GM23338 (cell line): ENCODE measurements around the gene TAL2. TPM values are rescaled to one million over a fixed set of nuclear protein-coding genes. Genes with fewer than 3 reads are reported as not detected.

ENCODE experiments used
- ATAC-seq: fragments of 200-7000 bp; cut with Tn5 transposase; 3 replicates; pipeline ENCODE4 v1.9.1; 2020
- DNase-seq: peaks from one replicate; pipeline ENCODE4 v3.0.0-alpha.2; 2015; ENCODE audit warnings: low spot score
- H2AFZ ChIP-seq: fragments of 200-600 bp; sonication (generic); 2 replicates; pipeline ENCODE4 v1.8.0; 2016; ENCODE audit warnings: antibody characterized with exemption, mild to moderate bottlenecking, moderate library complexity
- H3F3A ChIP-seq: fragments of 200-600 bp; sonication (generic); replicated peaks from 2 replicates; pipeline ENCODE4 v1.8.0; 2017; ENCODE audit warnings: antibody characterized with exemption, mixed run types, low read depth
- H3K27ac ChIP-seq: fragments of 200-600 bp; sonication (generic); 2 replicates; pipeline ENCODE4 v1.6.1; 2016; ENCODE audit warnings: low read depth
- H3K27me3 ChIP-seq: fragments of 200-600 bp; sonication (generic); 2 replicates; pipeline ENCODE4 v1.8.0; 2016; ENCODE audit warnings: mild to moderate bottlenecking, mixed run types, moderate library complexity; ENCODE audit not compliant: insufficient read depth
- H3K36me3 ChIP-seq: fragments of 200-600 bp; sonication (generic); 2 replicates; pipeline ENCODE4 v1.8.0; 2016; ENCODE audit warnings: mild to moderate bottlenecking; ENCODE audit not compliant: insufficient read depth
- H3K4me1 ChIP-seq: fragments of 200-600 bp; sonication (generic); 2 replicates; pipeline ENCODE4 v1.8.0; 2016; ENCODE audit warnings: mild to moderate bottlenecking, moderate library complexity; ENCODE audit not compliant: insufficient read depth
- H3K4me2 ChIP-seq: fragments of 200-600 bp; sonication (generic); 2 replicates; pipeline ENCODE4 v1.7.1; 2017; ENCODE audit warnings: mixed run types
- H3K4me3 ChIP-seq: fragments of 200-600 bp; sonication (generic); 2 replicates; pipeline ENCODE4 v1.6.1; 2016; ENCODE audit warnings: mixed run types
- H3K79me2 ChIP-seq: fragments of 200-600 bp; sonication (generic); replicated peaks from 2 replicates; pipeline ENCODE4 v1.8.0; 2017; ENCODE audit warnings: mild to moderate bottlenecking; ENCODE audit not compliant: insufficient read depth
- H3K9me2 ChIP-seq: fragments of 200-600 bp; sonication (generic); 2 replicates; pipeline ENCODE4 v1.8.0; 2017; ENCODE audit not compliant: insufficient read depth
- H4K20me1 ChIP-seq: fragments of 200-600 bp; sonication (generic); replicated peaks from 2 replicates; pipeline ENCODE4 v1.8.0; 2017; ENCODE audit warnings: mild to moderate bottlenecking; ENCODE audit not compliant: insufficient read depth
- H3K27ac Mint-ChIP-seq: 2 replicates; pipeline ENCODE4 v1.8.0; 2020; ENCODE audit warnings: inconsistent platforms, mild to moderate bottlenecking, moderate library complexity, mixed read lengths
- H3K27me3 Mint-ChIP-seq: 3 replicates; pipeline ENCODE4 v1.8.0; 2022; ENCODE audit warnings: low read depth, mild to moderate bottlenecking, moderate library complexity, mixed read lengths, inconsistent platforms; ENCODE audit not compliant: insufficient read depth, poor library complexity
- H3K36me3 Mint-ChIP-seq: 3 replicates; pipeline ENCODE4 v1.8.0; 2021; ENCODE audit warnings: low read depth, mild to moderate bottlenecking, inconsistent platforms, moderate library complexity, mixed read lengths
- H3K4me1 Mint-ChIP-seq: 3 replicates; pipeline ENCODE4 v1.8.0; 2020; ENCODE audit warnings: mild to moderate bottlenecking, inconsistent platforms, mixed read lengths
- H3K4me3 Mint-ChIP-seq: 3 replicates; pipeline ENCODE4 v1.8.0; 2021; ENCODE audit warnings: moderate library complexity, mild to moderate bottlenecking, inconsistent platforms, mixed read lengths
- H3K9me3 Mint-ChIP-seq: 3 replicates; pipeline ENCODE4 v1.8.0; 2020; ENCODE audit warnings: moderate library complexity, mild to moderate bottlenecking, inconsistent platforms, mixed read lengths
- CREB1 ChIP-seq: fragments of 250-450 bp; sonication (Bioruptor Pico); IDR thresholded peaks from 2 replicates; pipeline ENCODE4 v1.5.0; 2020; ENCODE audit warnings: low read depth, mild to moderate bottlenecking, moderate library complexity
- EZH2phosphoT487 ChIP-seq: fragments of 200-600 bp; sonication (generic); IDR thresholded peaks from one replicate; pipeline ENCODE4 v1.8.1; 2018; ENCODE audit warnings: antibody characterized with exemption; ENCODE audit not compliant: unreplicated experiment
- ZNF331 ChIP-seq: fragments of 250-450 bp; sonication (Bioruptor Pico); IDR thresholded peaks from 2 replicates; pipeline ENCODE4 v1.5.0; 2020; ENCODE audit warnings: low read depth, mild to moderate bottlenecking, moderate library complexity
- polyA plus RNA-seq: library from polyadenylated mRNA; unstranded; fragments of >200 nt; fragmentation: Nextera tagmentation; extraction: Ambion mirVana; gene quantifications from 2 replicates; pipeline ENCODE4 v1.2.1, GENCODE V29; 2016
- total RNA-seq: library from RNA; depleted of rRNA; stranded (reverse); fragments of >200 nt; shearing (Covaris generic); gene quantifications from 2 replicates; pipeline ENCODE4 v1.2.3, GENCODE V29; 2014
- TF ChIP-seq, protein P1 (sequence below): IDR thresholded peaks from one replicate; pipeline ENCODE4 v1.6.1; 2018; ENCODE audit warnings: antibody characterized with exemption; ENCODE audit not compliant: unreplicated experiment
- TF ChIP-seq, protein P2 (sequence below): fragments of 250-450 bp; sonication (Bioruptor Pico); IDR thresholded peaks from 2 replicates; pipeline ENCODE4 v1.5.0; 2020; ENCODE audit warnings: mild to moderate bottlenecking, moderate library complexity

Gene TAL2
- total and polyA plus RNA-seq, 2 experiments from 2014 or later, result 0.79 TPM; not detected in 1

DNA sequence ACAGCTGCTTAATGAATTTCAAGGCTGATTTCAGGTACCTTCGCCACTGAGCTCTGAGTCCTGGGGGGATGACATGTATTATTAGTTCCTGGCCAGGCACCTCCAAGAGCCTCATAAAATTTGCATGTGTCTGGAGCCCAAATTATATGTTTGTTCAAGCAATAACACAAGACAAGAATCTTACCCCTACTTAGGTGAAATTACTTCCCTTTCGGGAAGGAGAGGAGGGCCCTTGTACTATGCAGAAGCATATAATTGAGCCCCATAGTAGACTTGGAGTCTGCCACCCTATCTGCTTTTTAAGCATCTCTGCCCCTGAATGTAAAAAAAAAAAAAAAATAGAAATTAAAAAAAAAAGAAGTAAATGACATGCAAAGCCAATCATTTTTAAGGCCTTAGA, 19.1 kb downstream of the TAL2 start:
- H3K36me3 Mint-ChIP-seq, result no peaks in the 10 kb centered on the region
- Histone ChIP-seq H3F3A (no peaks in the 10 kb centered on the region), H3K9me2 (no peaks in the 10 kb centered on the region), H3K4me1 (0 out of 2 replicates have a peak, but pooled peaks cover 4% of the 10 kb centered on the region), H3K27me3 (no peaks in the 10 kb centered on the region), H3K4me3 (no peak overlapping the region), H3K36me3 (no peaks in the 10 kb centered on the region), H3K79me2 (no peaks in the 10 kb centered on the region), H3K4me2 (no peak overlapping the region), H3K27ac (no peak overlapping the region), H2AFZ (no peak overlapping the region), H4K20me1 (no peaks in the 10 kb centered on the region; the same call in 1 of the 2 replicates)
- peaks cover 18% of the 10 kb centered on the region for H3K4me1 Mint-ChIP-seq
- TF ChIP-seq CREB1 (CRISPR knock-in tag), result no peak
- TF ChIP-seq EZH2phosphoT487, result no peak
- H3K27ac Mint-ChIP-seq, result no peak overlapping the region
- no peak for ATAC-seq
- no peak overlapping the region for H3K4me3 Mint-ChIP-seq
- no peak for DNase-seq
- H3K27me3 Mint-ChIP-seq, result peaks cover 3% of the 10 kb centered on the region
- H3K9me3 Mint-ChIP-seq, result no peaks in the 10 kb centered on the region

DNA sequence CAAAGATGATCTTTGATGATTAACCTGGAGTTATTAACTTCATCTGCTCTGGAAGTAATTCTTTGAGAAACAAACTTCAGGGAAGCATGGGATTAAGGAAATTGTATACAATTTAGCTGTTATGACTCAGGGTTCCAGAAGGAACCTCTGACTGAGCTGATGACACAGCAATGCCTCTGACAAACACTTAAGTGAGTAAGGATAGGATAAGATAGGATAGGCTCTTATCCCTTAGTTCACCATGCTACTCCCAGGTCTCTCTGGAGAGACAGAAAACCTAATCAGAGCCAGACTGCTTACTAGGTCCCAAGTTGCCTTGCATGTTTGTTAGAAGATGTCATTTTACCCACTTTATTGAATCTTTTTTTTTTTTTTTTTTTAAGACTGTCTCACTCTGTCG, 19.5 kb downstream of the TAL2 start:
- TF ChIP-seq, protein P1, sequence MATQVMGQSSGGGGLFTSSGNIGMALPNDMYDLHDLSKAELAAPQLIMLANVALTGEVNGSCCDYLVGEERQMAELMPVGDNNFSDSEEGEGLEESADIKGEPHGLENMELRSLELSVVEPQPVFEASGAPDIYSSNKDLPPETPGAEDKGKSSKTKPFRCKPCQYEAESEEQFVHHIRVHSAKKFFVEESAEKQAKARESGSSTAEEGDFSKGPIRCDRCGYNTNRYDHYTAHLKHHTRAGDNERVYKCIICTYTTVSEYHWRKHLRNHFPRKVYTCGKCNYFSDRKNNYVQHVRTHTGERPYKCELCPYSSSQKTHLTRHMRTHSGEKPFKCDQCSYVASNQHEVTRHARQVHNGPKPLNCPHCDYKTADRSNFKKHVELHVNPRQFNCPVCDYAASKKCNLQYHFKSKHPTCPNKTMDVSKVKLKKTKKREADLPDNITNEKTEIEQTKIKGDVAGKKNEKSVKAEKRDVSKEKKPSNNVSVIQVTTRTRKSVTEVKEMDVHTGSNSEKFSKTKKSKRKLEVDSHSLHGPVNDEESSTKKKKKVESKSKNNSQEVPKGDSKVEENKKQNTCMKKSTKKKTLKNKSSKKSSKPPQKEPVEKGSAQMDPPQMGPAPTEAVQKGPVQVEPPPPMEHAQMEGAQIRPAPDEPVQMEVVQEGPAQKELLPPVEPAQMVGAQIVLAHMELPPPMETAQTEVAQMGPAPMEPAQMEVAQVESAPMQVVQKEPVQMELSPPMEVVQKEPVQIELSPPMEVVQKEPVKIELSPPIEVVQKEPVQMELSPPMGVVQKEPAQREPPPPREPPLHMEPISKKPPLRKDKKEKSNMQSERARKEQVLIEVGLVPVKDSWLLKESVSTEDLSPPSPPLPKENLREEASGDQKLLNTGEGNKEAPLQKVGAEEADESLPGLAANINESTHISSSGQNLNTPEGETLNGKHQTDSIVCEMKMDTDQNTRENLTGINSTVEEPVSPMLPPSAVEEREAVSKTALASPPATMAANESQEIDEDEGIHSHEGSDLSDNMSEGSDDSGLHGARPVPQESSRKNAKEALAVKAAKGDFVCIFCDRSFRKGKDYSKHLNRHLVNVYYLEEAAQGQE, result no peak
- TF ChIP-seq, protein P2, sequence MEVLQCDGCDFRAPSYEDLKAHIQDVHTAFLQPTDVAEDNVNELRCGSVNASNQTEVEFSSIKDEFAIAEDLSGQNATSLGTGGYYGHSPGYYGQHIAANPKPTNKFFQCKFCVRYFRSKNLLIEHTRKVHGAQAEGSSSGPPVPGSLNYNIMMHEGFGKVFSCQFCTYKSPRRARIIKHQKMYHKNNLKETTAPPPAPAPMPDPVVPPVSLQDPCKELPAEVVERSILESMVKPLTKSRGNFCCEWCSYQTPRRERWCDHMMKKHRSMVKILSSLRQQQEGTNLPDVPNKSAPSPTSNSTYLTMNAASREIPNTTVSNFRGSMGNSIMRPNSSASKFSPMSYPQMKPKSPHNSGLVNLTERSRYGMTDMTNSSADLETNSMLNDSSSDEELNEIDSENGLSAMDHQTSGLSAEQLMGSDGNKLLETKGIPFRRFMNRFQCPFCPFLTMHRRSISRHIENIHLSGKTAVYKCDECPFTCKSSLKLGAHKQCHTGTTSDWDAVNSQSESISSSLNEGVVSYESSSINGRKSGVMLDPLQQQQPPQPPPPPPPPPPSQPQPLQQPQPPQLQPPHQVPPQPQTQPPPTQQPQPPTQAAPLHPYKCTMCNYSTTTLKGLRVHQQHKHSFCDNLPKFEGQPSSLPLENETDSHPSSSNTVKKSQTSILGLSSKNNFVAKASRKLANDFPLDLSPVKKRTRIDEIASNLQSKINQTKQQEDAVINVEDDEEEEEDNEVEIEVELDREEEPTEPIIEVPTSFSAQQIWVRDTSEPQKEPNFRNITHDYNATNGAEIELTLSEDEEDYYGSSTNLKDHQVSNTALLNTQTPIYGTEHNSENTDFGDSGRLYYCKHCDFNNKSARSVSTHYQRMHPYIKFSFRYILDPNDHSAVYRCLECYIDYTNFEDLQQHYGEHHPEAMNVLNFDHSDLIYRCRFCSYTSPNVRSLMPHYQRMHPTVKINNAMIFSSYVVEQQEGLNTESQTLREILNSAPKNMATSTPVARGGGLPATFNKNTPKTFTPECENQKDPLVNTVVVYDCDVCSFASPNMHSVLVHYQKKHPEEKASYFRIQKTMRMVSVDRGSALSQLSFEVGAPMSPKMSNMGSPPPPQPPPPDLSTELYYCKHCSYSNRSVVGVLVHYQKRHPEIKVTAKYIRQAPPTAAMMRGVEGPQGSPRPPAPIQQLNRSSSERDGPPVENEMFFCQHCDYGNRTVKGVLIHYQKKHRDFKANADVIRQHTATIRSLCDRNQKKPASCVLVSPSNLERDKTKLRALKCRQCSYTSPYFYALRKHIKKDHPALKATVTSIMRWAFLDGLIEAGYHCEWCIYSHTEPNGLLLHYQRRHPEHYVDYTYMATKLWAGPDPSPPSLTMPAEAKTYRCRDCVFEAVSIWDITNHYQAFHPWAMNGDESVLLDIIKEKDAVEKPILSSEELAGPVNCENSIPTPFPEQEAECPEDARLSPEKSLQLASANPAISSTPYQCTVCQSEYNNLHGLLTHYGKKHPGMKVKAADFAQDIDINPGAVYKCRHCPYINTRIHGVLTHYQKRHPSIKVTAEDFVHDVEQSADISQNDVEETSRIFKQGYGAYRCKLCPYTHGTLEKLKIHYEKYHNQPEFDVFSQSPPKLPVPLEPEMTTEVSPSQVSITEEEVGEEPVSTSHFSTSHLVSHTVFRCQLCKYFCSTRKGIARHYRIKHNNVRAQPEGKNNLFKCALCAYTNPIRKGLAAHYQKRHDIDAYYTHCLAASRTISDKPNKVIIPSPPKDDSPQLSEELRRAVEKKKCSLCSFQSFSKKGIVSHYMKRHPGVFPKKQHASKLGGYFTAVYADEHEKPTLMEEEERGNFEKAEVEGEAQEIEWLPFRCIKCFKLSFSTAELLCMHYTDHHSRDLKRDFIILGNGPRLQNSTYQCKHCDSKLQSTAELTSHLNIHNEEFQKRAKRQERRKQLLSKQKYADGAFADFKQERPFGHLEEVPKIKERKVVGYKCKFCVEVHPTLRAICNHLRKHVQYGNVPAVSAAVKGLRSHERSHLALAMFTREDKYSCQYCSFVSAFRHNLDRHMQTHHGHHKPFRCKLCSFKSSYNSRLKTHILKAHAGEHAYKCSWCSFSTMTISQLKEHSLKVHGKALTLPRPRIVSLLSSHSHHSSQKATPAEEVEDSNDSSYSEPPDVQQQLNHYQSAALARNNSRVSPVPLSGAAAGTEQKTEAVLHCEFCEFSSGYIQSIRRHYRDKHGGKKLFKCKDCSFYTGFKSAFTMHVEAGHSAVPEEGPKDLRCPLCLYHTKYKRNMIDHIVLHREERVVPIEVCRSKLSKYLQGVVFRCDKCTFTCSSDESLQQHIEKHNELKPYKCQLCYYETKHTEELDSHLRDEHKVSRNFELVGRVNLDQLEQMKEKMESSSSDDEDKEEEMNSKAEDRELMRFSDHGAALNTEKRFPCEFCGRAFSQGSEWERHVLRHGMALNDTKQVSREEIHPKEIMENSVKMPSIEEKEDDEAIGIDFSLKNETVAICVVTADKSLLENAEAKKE, result no peak
- TF ChIP-seq ZNF331 (CRISPR knock-in tag) (no peak), CREB1 (CRISPR knock-in tag) (no peak)
- Mint-ChIP-seq H3K9me3 (no peaks in the 10 kb centered on the region), H3K27ac (no peak overlapping the region), H3K4me1 (peaks cover 18% of the 10 kb centered on the region), H3K27me3 (peaks cover 2% of the 10 kb centered on the region), H3K4me3 (no peak overlapping the region), H3K36me3 (no peaks in the 10 kb centered on the region)
- H3K4me1 ChIP-seq, result 0 out of 2 replicates have a peak, but pooled peaks cover 4% of the 10 kb centered on the region
- no peak for DNase-seq
- no peak overlapping the region for H3K4me2 ChIP-seq
- no peaks in the 10 kb centered on the region for H3K9me2 ChIP-seq
- H3K27me3 ChIP-seq, result no peaks in the 10 kb centered on the region
- no peaks in the 10 kb centered on the region for H3K79me2 ChIP-seq
- H3K27ac ChIP-seq, result no peak overlapping the region
- ATAC-seq, result no peak
- no peaks in the 10 kb centered on the region for H3K36me3 ChIP-seq
- H3F3A ChIP-seq, result no peaks in the 10 kb centered on the region
- no peak overlapping the region for H2AFZ ChIP-seq
- no peak overlapping the region for H3K4me3 ChIP-seq
- no peaks in the 10 kb centered on the region; the same call in 1 of the 2 replicates for H4K20me1 ChIP-seq
